ENCODE data around the gene SAMD7.
A peak's percentile ranks its signal among the peaks of the same experiment; 100 is the strongest.

The SAMD7 gene

GRCh38 chr3:169965562-169966427 lies 54.4 kb downstream of the SAMD7 start (continued):
- TF ChIP-seq ZNF18 (tag by site-specific recombination; IDR thresholded peaks at IDR 0.05): no peak

GRCh38 chr3:169966428-169966950 lies 55.1 kb downstream of the SAMD7 start, which contains the start of gene SEC62:
Gene SEC62 (plus strand): TSS chr3:169966807. CDS start chr3:169966823, 16 bp downstream.
- H3K27ac ChIP-seq (ENCODE audit: extremely low read depth, low read depth, low read length): peak within 1 kb of the TSS; percentile 57; the same call in 1 of the 2 replicates
- POLR2A ChIA-PET: interaction anchor here (0.6 to 1.7 kb wide), 3 partner anchors 120 to 193 kb away, joined by 3 to 4 read pairs (median 4); partner anchors contain the start of gene MYNN
- TF ChIP-seq ZFP37 (tag by site-specific recombination; IDR thresholded peaks at IDR 0.05): peak; percentile 75; the same call in 1 of the 2 replicates
- TF ChIP-seq REPIN1 (tag by site-specific recombination; IDR thresholded peaks at IDR 0.05; ENCODE audit: low read depth): no peak
- TF ChIP-seq ZNF223 (tag by site-specific recombination; IDR thresholded peaks at IDR 0.05): no peak
- no peak for TF ChIP-seq ZNF239 (tag by site-specific recombination; IDR thresholded peaks at IDR 0.05)
- TF ChIP-seq PRDM4 (tag by site-specific recombination; IDR thresholded peaks at IDR 0.05): no peak
- TF ChIP-seq ZNF704 (tag by site-specific recombination; IDR thresholded peaks at IDR 0.05): no peak
- no peak for TF ChIP-seq ZNF433 (tag by site-specific recombination; IDR thresholded peaks at IDR 0.05; ENCODE audit: low read depth)
- TF ChIP-seq ZNF324 (tag by site-specific recombination; IDR thresholded peaks at IDR 0.05): no peak
- TF ChIP-seq ZNF530 (tag by site-specific recombination; IDR thresholded peaks at IDR 0.05; ENCODE audit: low read depth): no peak
- TF ChIP-seq INSM2 (tag by site-specific recombination; IDR thresholded peaks at IDR 0.05): peak; percentile 47
- TF ChIP-seq SALL2 (tag by site-specific recombination; IDR thresholded peaks at IDR 0.05; ENCODE audit: borderline replicate concordance): no peak
- TF ChIP-seq ZSCAN23 (tag by site-specific recombination; IDR thresholded peaks at IDR 0.05): no peak
- TF ChIP-seq ZNF626 (tag by site-specific recombination; IDR thresholded peaks at IDR 0.05): no peak
- peak; percentile 77 for TF ChIP-seq ZSCAN30 (tag by site-specific recombination; IDR thresholded peaks at IDR 0.05)
- TF ChIP-seq KLF9 (tag by site-specific recombination; IDR thresholded peaks at IDR 0.05; ENCODE audit: low read depth): peak; percentile 74; the same call in 1 of the 2 replicates
- TF ChIP-seq ZBTB26 (tag by site-specific recombination; optimal IDR thresholded peaks at IDR 0.05): peak; percentile 83
- no peak for TF ChIP-seq ZNF776 (tag by site-specific recombination; IDR thresholded peaks at IDR 0.05; ENCODE audit: borderline replicate concordance)
- TF ChIP-seq ZNF529 (tag by site-specific recombination; IDR thresholded peaks at IDR 0.05; ENCODE audit: insufficient replicate concordance): no peak
- peak; percentile 82; the same call in 1 of the 2 replicates for TF ChIP-seq ZNF660 (tag by site-specific recombination; IDR thresholded peaks at IDR 0.05)
- no peak for TF ChIP-seq ZNF362 (tag by site-specific recombination; IDR thresholded peaks at IDR 0.05)
- TF ChIP-seq ZNF184 (tag by site-specific recombination; IDR thresholded peaks at IDR 0.05): no peak
- TF ChIP-seq KLF17 (tag by site-specific recombination; IDR thresholded peaks at IDR 0.05): peak; percentile 78; the same call in 1 of the 2 replicates

More at GRCh38 chr3:169966428-169966950, 55.1 kb downstream of the SAMD7 start, which contains the start of gene SEC62:
- CTCF ChIA-PET: interaction anchor here (0.5 to 3.0 kb wide), 5 partner anchors 19 to 871 kb away, joined by 3 to 9 read pairs (median 4); no protein-coding TSS in a partner anchor
- H3K4me3 ChIP-seq (ENCODE audit: low read depth, low read length): peak within 1 kb of the TSS; percentile 97
- no peaks in the 10 kb centered on the region for H3K4me1 ChIP-seq (ENCODE audit: control insufficient read depth, insufficient read depth, low read length)
- peaks cover 0 to 5% of the 10 kb centered on the region in 2 experiments; a peak in 1 of 3 replicates for H3K36me3 ChIP-seq (ENCODE audit: control insufficient read depth in 2 of 2, insufficient read depth in 1 of 2, low read length in 2 of 2)
- no peaks in the 10 kb centered on the region for H3K9me3 ChIP-seq (ENCODE audit: control insufficient read depth, insufficient read depth, low read depth, low read length)

Data from HEK293 (cell line).